ENCODE data around the gene RNF220. TPM values are rescaled to one million over a fixed set of nuclear protein-coding genes. Genes with fewer than 3 reads are reported as not detected.

RNF220 gene
- polyA plus RNA-seq, 1 donor from 2014 or later = 142 TPM

DNA sequence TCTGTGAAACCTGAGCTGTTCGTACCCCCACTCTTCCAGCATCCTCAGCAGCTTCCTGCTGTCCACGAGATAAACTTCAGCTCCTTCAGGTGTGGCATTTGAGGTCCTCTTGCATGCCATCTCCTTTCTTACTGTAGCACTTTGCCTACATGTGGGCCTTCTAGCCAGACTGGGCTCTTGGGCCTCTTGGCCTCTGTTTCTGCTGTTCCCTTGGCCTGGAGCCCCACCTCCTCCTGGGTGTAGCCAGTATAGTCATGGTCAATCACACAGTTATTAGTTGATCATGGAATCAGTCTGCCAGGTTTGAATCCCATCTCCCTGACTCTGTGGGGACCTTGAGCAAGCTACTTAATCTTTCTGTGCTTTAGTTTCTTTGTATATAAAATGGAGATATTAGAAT lies 242.8 kb downstream of the RNF220 start:
- Histone ChIP-seq H3K4me2 (ENCODE audit: low read length) (no peak overlapping the region), H3K27me3 (ENCODE audit: insufficient read depth, low read depth, low read length) (no peaks in the 10 kb centered on the region), H3K9me3 (ENCODE audit: low read length) (no peaks in the 10 kb centered on the region), H3K9ac (ENCODE audit: low read length) (no peak overlapping the region), H3K79me2 (replicated peaks; ENCODE audit: insufficient read depth, low read length) (no peaks in the 10 kb centered on the region), H3K9me2 (ENCODE audit: insufficient read depth, low read length) (no peaks in the 10 kb centered on the region), H4K20me1 (ENCODE audit: insufficient read depth) (no peaks in the 10 kb centered on the region), H3K36me3 (ENCODE audit: insufficient read depth, low read length) (no peaks in the 10 kb centered on the region), H3K27ac (ENCODE audit: low read length) (no peak overlapping the region), H3K4me3 (ENCODE audit: low read length) (no peak overlapping the region), H2AFZ (ENCODE audit: low read depth, low read length) (no peak overlapping the region), H3F3A (ENCODE audit: insufficient read depth, low read length, poor library complexity, severe bottlenecking) (no peaks in the 10 kb centered on the region)
- TF ChIP-seq, protein P1, sequence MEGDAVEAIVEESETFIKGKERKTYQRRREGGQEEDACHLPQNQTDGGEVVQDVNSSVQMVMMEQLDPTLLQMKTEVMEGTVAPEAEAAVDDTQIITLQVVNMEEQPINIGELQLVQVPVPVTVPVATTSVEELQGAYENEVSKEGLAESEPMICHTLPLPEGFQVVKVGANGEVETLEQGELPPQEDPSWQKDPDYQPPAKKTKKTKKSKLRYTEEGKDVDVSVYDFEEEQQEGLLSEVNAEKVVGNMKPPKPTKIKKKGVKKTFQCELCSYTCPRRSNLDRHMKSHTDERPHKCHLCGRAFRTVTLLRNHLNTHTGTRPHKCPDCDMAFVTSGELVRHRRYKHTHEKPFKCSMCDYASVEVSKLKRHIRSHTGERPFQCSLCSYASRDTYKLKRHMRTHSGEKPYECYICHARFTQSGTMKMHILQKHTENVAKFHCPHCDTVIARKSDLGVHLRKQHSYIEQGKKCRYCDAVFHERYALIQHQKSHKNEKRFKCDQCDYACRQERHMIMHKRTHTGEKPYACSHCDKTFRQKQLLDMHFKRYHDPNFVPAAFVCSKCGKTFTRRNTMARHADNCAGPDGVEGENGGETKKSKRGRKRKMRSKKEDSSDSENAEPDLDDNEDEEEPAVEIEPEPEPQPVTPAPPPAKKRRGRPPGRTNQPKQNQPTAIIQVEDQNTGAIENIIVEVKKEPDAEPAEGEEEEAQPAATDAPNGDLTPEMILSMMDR (IDR thresholded peaks at IDR 0.05; ENCODE audit: poor library complexity, severe bottlenecking) = no peak
- TF ChIP-seq EP300 (conservative IDR thresholded peaks at IDR 0.05; ENCODE audit: poor library complexity, severe bottlenecking) = no peak
- no peak for TF ChIP-seq RAD21 (conservative IDR thresholded peaks at IDR 0.05)
- TF ChIP-seq REST (IDR thresholded peaks at IDR 0.05; ENCODE audit: borderline replicate concordance) = no peak
- TF ChIP-seq TAF1 (IDR thresholded peaks at IDR 0.05; ENCODE audit: low read depth) = no peak
- TF ChIP-seq SMC3 (conservative IDR thresholded peaks at IDR 0.05; ENCODE audit: poor library complexity) = no peak

- H3K79me2 ChIP-seq (replicated peaks; ENCODE audit: insufficient read depth, low read length) = no peaks in the 10 kb centered on the region
- no peak overlapping the region for H3K4me3 ChIP-seq (ENCODE audit: low read length)
- no peak overlapping the region for H3K27ac ChIP-seq (ENCODE audit: low read length)
- H3K9ac ChIP-seq (ENCODE audit: low read length) = no peak overlapping the region
- no peaks in the 10 kb centered on the region for H3K36me3 ChIP-seq (ENCODE audit: insufficient read depth, low read length)
- no peaks in the 10 kb centered on the region for H3K9me3 ChIP-seq (ENCODE audit: low read length)
- H3K27me3 ChIP-seq (ENCODE audit: insufficient read depth, low read depth, low read length) = no peaks in the 10 kb centered on the region
- H3K4me2 ChIP-seq (ENCODE audit: low read length) = no peak overlapping the region
- H3F3A ChIP-seq (ENCODE audit: insufficient read depth, low read length, poor library complexity, severe bottlenecking) = no peaks in the 10 kb centered on the region
- H3K9me2 ChIP-seq (ENCODE audit: insufficient read depth, low read length) = no peaks in the 10 kb centered on the region
- H2AFZ ChIP-seq (ENCODE audit: low read depth, low read length) = no peak overlapping the region
- no peak for TF ChIP-seq TAF1 (IDR thresholded peaks at IDR 0.05; ENCODE audit: low read depth)
- no peak for TF ChIP-seq MXI1 (conservative IDR thresholded peaks at IDR 0.05; ENCODE audit: poor library complexity, severe bottlenecking)
- no peak for TF ChIP-seq SMC3 (conservative IDR thresholded peaks at IDR 0.05; ENCODE audit: poor library complexity)
- TF ChIP-seq REST (IDR thresholded peaks at IDR 0.05; ENCODE audit: borderline replicate concordance) = no peak
- H4K20me1 ChIP-seq (ENCODE audit: insufficient read depth) = no peaks in the 10 kb centered on the region
Observed at GRCh38 chr1:44648529-44649250, 243.6 kb downstream of the RNF220 start.
